Stimulated activated naive B cell treated with anti-CD40 and anti-IgM and Interleukin-4, amounts not matched to agents 10 μg/mL and 1 μg/mL and 100 μg/mL, for 72 hours (primary cell): ENCODE results near the gene SNRNP200.

Experiments used
- ATAC-seq, 2 donors: fragments of 150-1000 bp; cut with Tn5 transposase; replicated peaks; 2 replicates each; pipeline ENCODE4 v1.10.0; 2021; ENCODE audit warnings: moderate library complexity in 1 of 2
- DNase-seq: peaks from one replicate; pipeline ENCODE4 v3.0.0; 2021
- H3K27ac Mint-ChIP-seq: one replicate; pipeline ENCODE4 v1.8.0; 2022; ENCODE audit warnings: mild to moderate bottlenecking, mixed read lengths
- H3K27me3 Mint-ChIP-seq, 2 donors: one replicate each; pipeline ENCODE4 v1.8.0; 2022; ENCODE audit warnings: mixed read lengths in 2 of 2
- H3K36me3 Mint-ChIP-seq, 2 donors: one replicate each; pipeline ENCODE4 v1.8.0; 2022; ENCODE audit warnings: mixed read lengths in 2 of 2, mild to moderate bottlenecking in 1 of 2
- H3K4me1 Mint-ChIP-seq, 2 donors: one replicate each; pipeline ENCODE4 v1.8.0; 2022; ENCODE audit warnings: mixed read lengths in 2 of 2, mild to moderate bottlenecking in 1 of 2
- H3K4me3 Mint-ChIP-seq, 2 donors: one replicate each; pipeline ENCODE4 v1.8.0; 2022; ENCODE audit warnings: mild to moderate bottlenecking in 2 of 2, mixed read lengths in 2 of 2, moderate library complexity in 1 of 2
- H3K9me3 Mint-ChIP-seq, 2 donors: one replicate each; pipeline ENCODE4 v1.8.0; 2022; ENCODE audit warnings: mixed read lengths in 2 of 2, mild to moderate bottlenecking in 1 of 2

Gene SNRNP200

DNA sequence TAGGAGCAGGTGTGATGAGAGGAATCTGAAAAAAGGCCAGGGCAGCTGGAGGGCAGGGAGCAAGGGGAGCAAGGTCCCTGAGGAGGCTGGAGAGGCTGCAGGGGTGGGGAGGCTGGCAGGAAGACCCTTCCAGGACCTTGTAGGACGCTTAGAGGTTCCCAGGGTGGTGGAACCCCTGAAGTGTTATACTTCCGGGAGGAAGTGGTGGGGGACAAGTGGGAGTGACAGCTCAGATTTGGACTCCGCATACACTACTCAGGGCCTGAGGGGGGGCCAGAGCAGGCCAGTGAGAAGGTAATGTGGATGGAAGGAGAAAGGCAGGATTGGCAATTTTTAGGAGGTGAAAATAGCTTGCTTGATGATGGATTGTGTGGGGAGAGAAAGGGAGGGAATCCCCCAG lies 28.4 kb upstream of the SNRNP200 start:
- ATAC-seq (no peak), DNase-seq (no peak)
- Mint-ChIP-seq H3K27ac (no peak overlapping the region), H3K36me3 (peaks cover 0 to 6% of the 10 kb centered on the region in 2 donors), H3K27me3 (no peaks in the 10 kb centered on the region), H3K9me3 (no peaks in the 10 kb centered on the region), H3K4me3 (peak overlapping the region; percentile 29 to 62), H3K4me1 (peaks cover 29 to 44% of the 10 kb centered on the region in 2 donors)

DNA sequence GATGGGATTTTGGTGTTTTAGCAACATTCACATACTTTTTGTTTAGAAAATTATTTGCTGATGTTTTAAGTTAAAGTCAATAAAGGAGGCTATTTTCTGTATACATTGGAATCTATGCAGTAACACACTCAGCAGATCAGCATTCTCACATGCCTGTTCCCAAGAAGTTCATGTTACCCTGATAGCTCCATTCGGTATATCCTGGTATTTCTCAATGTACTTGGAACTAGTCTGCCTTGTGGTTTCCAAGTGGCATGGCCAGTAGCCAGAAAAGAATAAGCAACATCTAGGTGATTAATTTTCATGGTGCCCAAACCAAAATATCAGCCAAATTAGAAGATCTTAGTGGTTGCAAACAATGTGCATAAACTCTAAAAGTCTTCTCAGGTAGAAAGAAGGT lies 25.1 kb upstream of the SNRNP200 start:
- ATAC-seq (no peak), DNase-seq (no peak)
- Mint-ChIP-seq H3K4me1 (peaks cover 26 to 35% of the 10 kb centered on the region in 2 donors), H3K27ac (no peak overlapping the region), H3K4me3 (no peak overlapping the region), H3K36me3 (peaks cover 18 to 19% of the 10 kb centered on the region in 2 donors), H3K27me3 (no peaks in the 10 kb centered on the region), H3K9me3 (no peaks in the 10 kb centered on the region)

DNA sequence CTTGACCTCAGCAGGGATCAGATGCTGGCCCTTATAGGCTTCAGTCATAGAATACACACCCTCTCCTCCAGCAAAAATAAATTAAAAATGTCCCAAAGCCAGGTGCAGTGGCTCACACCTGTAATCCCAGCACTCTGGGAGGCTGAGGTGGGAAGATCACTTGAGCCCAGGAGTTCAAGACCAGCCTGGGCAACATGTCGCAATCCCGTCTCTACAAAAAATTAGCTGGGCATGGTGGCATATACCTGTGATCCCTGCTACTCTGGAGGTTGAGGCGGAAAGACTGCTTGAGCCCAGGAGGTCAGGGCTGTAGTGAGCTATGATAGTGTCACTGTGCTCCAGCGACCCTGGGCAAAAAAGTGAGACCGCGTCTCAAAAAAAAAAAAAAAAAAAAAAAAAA lies 24.5 kb upstream of the SNRNP200 start:
- H3K27ac Mint-ChIP-seq: no peak overlapping the region
- H3K36me3 Mint-ChIP-seq: peaks cover 17 to 19% of the 10 kb centered on the region in 2 donors
- H3K9me3 Mint-ChIP-seq: no peaks in the 10 kb centered on the region
- H3K4me1 Mint-ChIP-seq: peaks cover 26 to 37% of the 10 kb centered on the region in 2 donors
- no peak overlapping the region for H3K4me3 Mint-ChIP-seq
- no peak for DNase-seq
- no peaks in the 10 kb centered on the region for H3K27me3 Mint-ChIP-seq
- ATAC-seq: no peak

DNA sequence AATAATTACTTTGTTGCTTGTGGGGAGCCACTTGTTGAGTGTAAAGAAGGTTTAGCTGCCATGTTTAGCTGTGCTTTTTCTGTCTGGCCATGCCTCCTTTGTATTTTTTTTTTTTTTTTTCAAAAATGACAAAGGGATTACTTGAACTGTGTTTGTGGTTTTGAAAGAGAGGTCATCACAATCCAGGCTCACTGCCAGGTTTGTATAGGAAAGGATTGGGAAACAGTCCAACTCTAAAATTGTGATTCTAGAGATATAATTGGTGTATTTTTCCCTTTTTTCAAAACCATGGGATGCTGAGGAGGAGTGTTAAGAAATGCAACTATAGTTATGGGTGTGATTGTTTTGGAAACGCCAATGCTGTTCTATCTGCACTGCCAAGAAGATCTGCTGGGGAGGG lies 24.1 kb upstream of the SNRNP200 start:
- Mint-ChIP-seq H3K27ac (no peak overlapping the region), H3K36me3 (peaks cover 17 to 19% of the 10 kb centered on the region in 2 donors), H3K4me3 (no peak overlapping the region), H3K27me3 (no peaks in the 10 kb centered on the region), H3K9me3 (no peaks in the 10 kb centered on the region), H3K4me1 (peaks cover 23 to 37% of the 10 kb centered on the region in 2 donors)
- DNase-seq: no peak
- no peak for ATAC-seq

DNA sequence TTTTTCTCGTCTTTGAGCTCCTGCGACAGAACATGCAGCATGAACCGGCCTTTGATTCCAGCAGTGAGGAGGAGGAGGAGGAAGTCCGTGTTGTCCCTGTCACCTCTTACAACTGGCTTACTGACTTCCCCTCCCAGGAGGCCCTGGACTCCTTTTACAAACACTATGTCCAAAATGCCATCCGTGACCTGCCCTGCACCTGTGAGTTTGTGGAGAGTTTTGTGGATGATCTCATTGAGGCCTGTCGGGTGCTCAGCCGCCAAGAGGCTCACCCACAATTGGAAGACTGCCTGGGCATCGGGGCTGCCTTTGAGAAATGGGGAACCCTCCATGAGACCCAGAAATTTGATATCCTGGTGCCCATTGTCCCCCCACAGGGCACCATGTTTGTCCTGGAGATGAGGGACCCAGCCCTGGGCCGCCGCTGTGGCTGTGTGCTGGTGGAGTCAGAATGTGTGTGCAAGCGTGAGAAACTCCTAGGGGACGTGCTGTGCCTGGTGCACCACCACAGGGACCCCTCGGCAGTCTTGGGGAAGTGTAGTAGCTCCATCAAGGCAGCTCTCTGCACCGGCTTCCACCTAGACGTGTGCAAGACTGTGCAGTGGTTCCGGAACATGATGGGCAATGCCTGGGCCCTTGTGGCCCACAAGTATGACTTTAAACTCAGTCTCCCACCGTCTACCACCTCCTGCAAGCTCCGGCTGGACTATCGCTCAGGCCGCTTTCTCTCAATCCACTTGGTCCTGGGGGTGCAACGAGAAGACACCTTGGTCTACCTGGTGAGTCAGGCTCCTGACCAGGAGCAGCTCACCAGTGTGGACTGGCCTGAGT lies 21.9 kb upstream of the SNRNP200 start:
- no peaks in the 10 kb centered on the region for H3K27me3 Mint-ChIP-seq
- DNase-seq (no peak), ATAC-seq (no peak)
- peaks cover 12 to 19% of the 10 kb centered on the region in 2 donors for H3K36me3 Mint-ChIP-seq
- H3K27ac Mint-ChIP-seq: no peak overlapping the region
- H3K4me3 Mint-ChIP-seq: no peak overlapping the region
- peaks cover 21 to 30% of the 10 kb centered on the region in 2 donors for H3K4me1 Mint-ChIP-seq
- H3K9me3 Mint-ChIP-seq: no peaks in the 10 kb centered on the region

DNA sequence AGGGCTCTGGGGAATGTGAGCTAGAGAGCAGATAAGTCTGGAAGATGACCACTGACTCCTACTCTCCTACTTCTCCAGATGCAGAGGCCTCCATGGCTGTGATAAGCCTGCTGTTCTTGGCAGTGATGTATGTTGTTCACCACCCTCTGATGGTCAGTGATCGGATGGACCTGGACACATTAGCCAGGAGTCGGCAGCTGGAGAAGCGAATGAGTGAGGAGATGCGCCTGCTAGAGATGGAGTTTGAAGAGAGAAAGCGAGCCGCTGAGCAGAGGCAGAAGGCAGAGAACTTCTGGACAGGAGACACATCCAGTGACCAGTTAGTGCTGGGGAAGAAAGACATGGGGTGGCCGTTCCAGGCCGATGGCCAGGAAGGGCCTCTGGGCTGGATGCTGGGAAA lies 21.2 kb upstream of the SNRNP200 start:
- DNase-seq (no peak), ATAC-seq (no peak)
- H3K27ac Mint-ChIP-seq: no peak overlapping the region
- H3K4me1 Mint-ChIP-seq: peaks cover 23 to 30% of the 10 kb centered on the region in 2 donors
- H3K4me3 Mint-ChIP-seq: no peak overlapping the region
- H3K27me3 Mint-ChIP-seq: no peaks in the 10 kb centered on the region
- H3K36me3 Mint-ChIP-seq: peaks cover 12 to 19% of the 10 kb centered on the region in 2 donors
- no peaks in the 10 kb centered on the region for H3K9me3 Mint-ChIP-seq

DNA sequence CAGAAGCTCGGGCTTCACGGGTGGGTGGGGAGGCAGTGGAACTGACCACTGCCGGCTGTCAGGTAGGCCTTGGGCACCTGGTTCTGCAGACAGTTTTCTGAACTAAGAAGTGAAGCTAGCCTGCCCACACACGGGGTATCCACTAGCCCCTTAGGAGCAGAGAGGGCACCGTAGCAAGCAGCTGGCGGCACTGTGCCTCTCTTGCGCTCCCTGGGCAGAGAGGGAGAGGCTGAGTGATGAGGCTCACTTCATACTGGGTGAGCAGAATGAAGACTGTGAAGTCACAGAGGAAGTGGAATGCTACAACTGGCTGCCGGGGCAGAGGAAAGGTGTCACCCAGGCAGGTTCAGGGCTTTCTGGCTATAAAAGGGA lies 20.5 kb upstream of the SNRNP200 start:
- ATAC-seq: peak; percentile 14 to 17
- H3K27me3 Mint-ChIP-seq: no peaks in the 10 kb centered on the region
- H3K36me3 Mint-ChIP-seq: peaks cover 12 to 19% of the 10 kb centered on the region in 2 donors
- peak overlapping the region; percentile 86 for H3K4me3 Mint-ChIP-seq
- no peak for DNase-seq
- no peaks in the 10 kb centered on the region for H3K9me3 Mint-ChIP-seq
- H3K4me1 Mint-ChIP-seq: peaks cover 24 to 32% of the 10 kb centered on the region in 2 donors
- H3K27ac Mint-ChIP-seq: peak overlapping the region; percentile 90

DNA sequence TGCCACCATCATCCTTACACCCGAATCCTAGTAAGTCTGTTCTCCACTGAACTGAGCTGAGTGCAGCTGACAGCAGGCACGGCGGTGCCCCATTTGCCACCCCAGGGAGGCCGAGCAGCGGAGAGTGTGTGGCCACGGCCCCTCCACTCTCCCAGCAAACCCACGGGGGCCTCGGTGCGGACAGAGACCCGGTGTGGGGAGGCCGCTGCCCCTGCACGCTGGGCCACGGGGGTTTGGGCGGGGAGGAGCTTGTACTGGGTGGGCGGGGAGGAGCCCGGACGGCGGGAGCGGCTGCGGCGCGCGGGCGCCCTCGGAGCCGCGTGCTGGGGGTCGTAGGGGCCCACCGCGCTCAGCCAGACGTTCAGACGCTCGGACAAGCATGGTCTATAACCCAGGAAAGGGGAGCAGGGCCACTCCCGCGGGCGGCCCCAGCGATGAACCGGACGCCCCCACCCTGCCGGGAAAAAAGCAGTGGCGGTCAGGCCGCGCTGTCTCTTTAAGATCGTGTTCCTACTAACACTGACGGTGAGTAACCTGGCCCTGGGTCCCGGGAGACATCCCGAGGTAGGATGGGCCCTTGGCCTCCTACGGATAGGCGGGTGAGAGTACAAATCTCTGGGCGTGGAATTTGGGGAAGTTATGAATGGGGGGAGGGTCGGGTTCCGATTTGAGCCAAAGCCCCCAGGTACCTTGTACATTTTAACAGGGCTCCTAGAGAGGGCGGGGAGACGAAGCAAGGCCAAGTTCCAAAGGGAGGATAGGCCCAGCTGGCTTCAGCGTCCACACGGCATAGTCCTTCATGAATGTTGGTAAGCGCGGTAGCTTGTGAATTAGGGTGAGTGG lies 19.9 kb upstream of the SNRNP200 start, which contains the start of gene ITPRIPL1:
Gene ITPRIPL1 (plus strand): TSS at position 277 of the 843 bp plus-strand sequence. CDS start 523 bp downstream, at position 800.
- peak within 1 kb of the TSS; percentile 90 for H3K27ac Mint-ChIP-seq
- H3K4me1 Mint-ChIP-seq: peaks cover 27 to 37% of the 10 kb centered on the region in 2 donors
- H3K36me3 Mint-ChIP-seq: peaks cover 12 to 19% of the 10 kb centered on the region in 2 donors
- no peaks in the 10 kb centered on the region for H3K27me3 Mint-ChIP-seq
- peak within 1 kb of the TSS; percentile 86 for H3K4me3 Mint-ChIP-seq
- no peaks in the 10 kb centered on the region for H3K9me3 Mint-ChIP-seq
- ATAC-seq: peak; percentile 13 to 20
- peak; percentile 21 for DNase-seq

DNA sequence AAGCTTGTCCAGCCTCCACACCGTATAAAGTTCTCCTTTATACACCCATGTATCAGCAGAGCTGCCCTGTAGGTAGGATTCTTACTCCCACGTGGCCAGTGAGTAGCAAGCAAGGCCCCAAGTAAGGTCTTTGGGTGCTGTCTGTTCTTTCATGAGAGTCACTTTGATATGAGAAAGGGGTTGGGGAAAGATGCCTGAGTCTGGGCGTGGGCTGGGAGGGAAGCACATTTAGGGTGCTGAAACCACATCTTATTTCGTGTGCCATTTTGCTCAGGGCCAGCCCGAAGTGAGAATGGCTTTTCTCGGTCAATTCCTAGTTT lies 19.3 kb upstream of the SNRNP200 start:
- no peaks in the 10 kb centered on the region for H3K27me3 Mint-ChIP-seq
- H3K4me3 Mint-ChIP-seq: peak overlapping the region; percentile 86
- H3K4me1 Mint-ChIP-seq: peaks cover 27 to 37% of the 10 kb centered on the region in 2 donors
- peak overlapping the region; percentile 90 for H3K27ac Mint-ChIP-seq
- DNase-seq (peak; percentile 9), ATAC-seq (peak; percentile 0 to 1)
- H3K36me3 Mint-ChIP-seq: peaks cover 12 to 19% of the 10 kb centered on the region in 2 donors
- no peaks in the 10 kb centered on the region for H3K9me3 Mint-ChIP-seq

DNA sequence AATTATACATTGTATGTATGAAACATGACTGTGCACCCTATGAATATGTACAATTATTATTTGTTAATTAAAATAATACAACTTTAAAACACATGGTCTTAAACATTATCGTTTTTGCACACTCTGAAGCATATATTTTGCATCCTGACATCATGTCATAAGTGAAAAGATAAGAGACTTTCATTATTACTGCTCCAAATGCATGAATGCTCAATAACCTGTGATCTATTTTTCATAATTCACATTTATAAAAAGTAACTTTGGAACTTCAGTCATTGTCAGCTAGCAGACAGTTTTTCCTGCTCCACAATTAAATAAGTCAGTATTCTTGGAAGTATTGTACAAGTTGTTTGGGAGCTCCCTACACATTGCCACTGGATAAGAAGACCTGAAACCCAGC lies 18.5 kb upstream of the SNRNP200 start:
- H3K36me3 Mint-ChIP-seq: peaks cover 12 to 22% of the 10 kb centered on the region in 2 donors
- H3K9me3 Mint-ChIP-seq: no peaks in the 10 kb centered on the region
- H3K27ac Mint-ChIP-seq: no peak overlapping the region
- no peak for ATAC-seq
- no peaks in the 10 kb centered on the region for H3K27me3 Mint-ChIP-seq
- H3K4me1 Mint-ChIP-seq: peaks cover 31 to 42% of the 10 kb centered on the region in 2 donors
- no peak for DNase-seq
- no peak overlapping the region for H3K4me3 Mint-ChIP-seq

DNA sequence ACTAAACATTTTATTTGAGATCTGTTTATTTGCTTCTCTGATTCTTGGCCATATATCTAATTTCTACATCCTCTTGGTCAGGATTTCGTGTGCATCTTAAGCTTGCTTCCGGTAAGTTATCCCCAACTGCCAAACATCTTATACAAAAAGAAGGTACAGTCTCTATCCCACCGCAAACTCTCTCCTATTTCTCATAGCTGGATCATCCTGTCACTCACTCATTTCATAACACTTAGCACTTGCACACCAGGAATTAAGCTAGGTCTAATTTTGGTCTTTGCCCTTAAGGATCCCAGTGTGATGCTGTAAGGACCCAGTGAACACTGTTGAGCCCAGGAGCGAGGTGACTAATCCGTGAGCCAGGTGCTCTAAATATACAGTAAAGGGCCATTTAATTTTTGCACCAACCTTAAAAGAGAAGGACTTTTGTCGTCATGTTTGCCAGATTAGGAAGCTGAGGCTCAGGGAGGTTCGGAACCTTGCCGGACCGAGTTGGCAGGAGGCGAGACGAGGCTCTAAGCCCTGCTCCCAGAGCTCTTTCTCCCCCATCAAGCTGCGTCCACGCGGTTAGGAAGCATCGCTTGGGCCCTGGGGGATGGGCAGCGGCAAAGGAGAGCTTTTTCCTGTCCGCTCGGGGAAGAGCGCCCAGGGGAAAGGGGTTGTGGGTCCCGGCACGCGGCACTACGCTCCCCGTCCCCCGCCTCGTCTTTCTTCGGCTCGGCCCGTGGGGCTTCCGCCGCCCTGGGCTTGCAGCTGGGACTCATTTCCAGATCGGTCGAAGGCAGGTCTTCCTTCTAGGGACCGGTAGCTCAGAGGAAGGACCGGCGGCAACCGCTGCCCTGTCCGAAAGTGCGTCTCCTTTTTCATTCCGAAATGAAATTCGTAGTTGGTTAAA lies 15.6 kb upstream of the SNRNP200 start:
- H3K9me3 Mint-ChIP-seq: no peaks in the 10 kb centered on the region
- DNase-seq (peak; percentile 26), ATAC-seq (peak; percentile 31 to 42)
- H3K27ac Mint-ChIP-seq: peak overlapping the region; percentile 40
- no peaks in the 10 kb centered on the region for H3K27me3 Mint-ChIP-seq
- peak overlapping the region; percentile 90 to 92 for H3K4me3 Mint-ChIP-seq
- peaks cover 30 to 41% of the 10 kb centered on the region in 2 donors for H3K4me1 Mint-ChIP-seq
- peaks cover 3 to 8% of the 10 kb centered on the region in 2 donors for H3K36me3 Mint-ChIP-seq

DNA sequence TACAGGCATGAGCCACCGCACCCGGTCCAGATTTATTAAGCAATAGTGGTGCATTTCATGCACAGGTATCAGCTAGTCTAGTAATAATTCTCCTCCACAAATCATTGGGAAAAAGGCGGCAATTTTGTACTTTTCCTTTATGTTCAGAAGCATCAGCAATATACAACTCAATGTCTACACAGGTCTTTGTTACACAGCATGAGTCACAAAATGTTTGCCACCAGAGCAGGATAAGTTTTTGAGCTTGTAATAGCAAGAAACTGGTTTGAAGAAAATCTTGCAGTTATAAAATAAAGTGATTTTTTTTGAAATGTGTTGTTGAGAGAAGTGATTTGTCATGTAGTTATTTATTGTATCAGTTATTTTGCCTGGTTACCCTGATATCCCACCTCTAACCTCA lies 15.0 kb upstream of the SNRNP200 start:
- Mint-ChIP-seq H3K4me1 (peaks cover 30 to 41% of the 10 kb centered on the region in 2 donors), H3K27me3 (no peaks in the 10 kb centered on the region), H3K9me3 (no peaks in the 10 kb centered on the region), H3K4me3 (peak overlapping the region; percentile 90 to 92), H3K27ac (no peak overlapping the region), H3K36me3 (peaks cover 3 to 8% of the 10 kb centered on the region in 2 donors)
- ATAC-seq: no peak
- no peak for DNase-seq

DNA sequence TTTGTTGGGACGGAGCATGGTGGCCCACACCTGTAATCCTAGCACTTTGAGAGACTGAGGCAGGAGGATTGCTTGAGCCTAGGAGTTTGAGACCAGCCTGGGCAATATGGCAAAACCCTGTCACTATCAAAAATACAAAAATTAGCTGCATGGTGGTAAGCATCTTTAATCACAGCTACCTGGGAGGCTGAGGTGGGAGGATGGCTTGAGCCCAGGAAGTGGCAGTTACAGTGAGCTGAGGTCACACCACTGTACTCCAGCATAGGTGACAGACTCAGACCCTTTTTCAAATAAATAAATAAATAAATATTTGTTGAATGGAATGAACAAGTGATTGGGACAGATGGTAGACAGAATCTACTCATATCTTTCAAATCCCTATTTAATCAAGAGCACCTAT lies 14.1 kb upstream of the SNRNP200 start:
- peak overlapping the region; percentile 37 for H3K27ac Mint-ChIP-seq
- ATAC-seq: no peak
- H3K4me1 Mint-ChIP-seq: peaks cover 28 to 33% of the 10 kb centered on the region in 2 donors
- peaks cover 3 to 8% of the 10 kb centered on the region in 2 donors for H3K36me3 Mint-ChIP-seq
- no peak overlapping the region for H3K4me3 Mint-ChIP-seq
- H3K27me3 Mint-ChIP-seq: no peaks in the 10 kb centered on the region
- no peaks in the 10 kb centered on the region for H3K9me3 Mint-ChIP-seq
- DNase-seq: no peak

DNA sequence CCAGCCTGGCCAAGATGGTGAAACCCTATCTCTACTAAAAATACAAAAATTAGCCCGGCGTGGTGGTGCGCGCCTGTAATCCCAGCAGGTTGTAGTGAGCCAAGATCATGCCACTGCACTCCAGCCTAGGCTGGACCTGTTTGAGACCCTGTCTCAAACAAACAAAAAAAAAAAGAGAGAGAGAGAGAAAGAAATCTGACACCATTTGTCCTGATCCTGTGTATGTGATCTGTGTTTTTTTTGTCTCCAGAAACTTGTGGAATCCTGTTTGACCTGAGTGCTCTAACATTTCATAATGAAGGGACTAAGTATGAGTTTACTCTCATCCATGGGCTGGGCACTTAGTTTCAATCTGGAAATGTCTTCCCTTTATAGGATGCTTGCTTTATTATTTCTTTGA lies 13.4 kb upstream of the SNRNP200 start:
- Mint-ChIP-seq H3K4me1 (peaks cover 28 to 33% of the 10 kb centered on the region in 2 donors), H3K4me3 (no peak overlapping the region), H3K27ac (no peak overlapping the region), H3K9me3 (no peaks in the 10 kb centered on the region), H3K36me3 (peaks cover 3 to 8% of the 10 kb centered on the region in 2 donors), H3K27me3 (no peaks in the 10 kb centered on the region)
- ATAC-seq: no peak
- no peak for DNase-seq
